NCI-H2227 (cell line): ENCODE measurements around the gene BPNT1.
"Not testable (repeated sequence)": the region's sequence is repeated elsewhere in the genome, so short reads cannot be mapped to it uniquely, and the experiment has no call there.

ENCODE experiments used
- DNase-seq: peaks from one replicate; lab custom pipeline; 2025; ENCODE audit not compliant: unreplicated experiment; lab: John Stamatoyannopoulos, UW

The BPNT1 gene

GRCh38 chr1:220084460-220084859, 5.1 kb downstream of the BPNT1 start:
- no peak for DNase-seq

- no peak for DNase-seq
Observed at GRCh38 chr1:220077887-220078286, 11.7 kb downstream of the BPNT1 start.

- DNase-seq, result no peak
Observed at GRCh38 chr1:220076861-220077762, 12.5 kb downstream of the BPNT1 start.

- DNase-seq, result no peak
Observed at GRCh38 chr1:220067269-220068204, 22.1 kb downstream of the BPNT1 start.

- DNase-seq, result no peak
Observed at GRCh38 chr1:220062629-220063028, 27.0 kb downstream of the BPNT1 start.

DNA sequence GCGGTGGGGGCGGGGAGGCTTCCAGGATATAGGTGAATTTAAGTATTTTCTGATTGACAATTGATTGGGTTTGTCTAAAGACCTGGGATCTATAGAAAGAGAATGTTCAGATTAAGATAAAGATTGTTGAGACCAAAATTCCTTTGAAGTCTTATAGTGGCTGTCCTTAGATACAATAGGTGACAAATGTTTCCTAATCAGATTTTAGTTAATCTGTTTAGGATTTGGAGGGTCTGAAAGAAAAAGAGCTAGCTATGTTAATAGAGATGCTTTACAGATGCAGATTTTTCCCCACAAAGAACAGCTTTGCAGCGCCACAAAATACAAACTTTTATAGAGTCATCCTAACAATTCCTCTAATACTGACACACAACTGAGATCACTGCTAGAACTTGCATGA, 28.7 kb downstream of the BPNT1 start:
- DNase-seq, result no peak

- DNase-seq, result no peak
Observed at GRCh38 chr1:220056374-220056773, 33.2 kb downstream of the BPNT1 start.

DNA sequence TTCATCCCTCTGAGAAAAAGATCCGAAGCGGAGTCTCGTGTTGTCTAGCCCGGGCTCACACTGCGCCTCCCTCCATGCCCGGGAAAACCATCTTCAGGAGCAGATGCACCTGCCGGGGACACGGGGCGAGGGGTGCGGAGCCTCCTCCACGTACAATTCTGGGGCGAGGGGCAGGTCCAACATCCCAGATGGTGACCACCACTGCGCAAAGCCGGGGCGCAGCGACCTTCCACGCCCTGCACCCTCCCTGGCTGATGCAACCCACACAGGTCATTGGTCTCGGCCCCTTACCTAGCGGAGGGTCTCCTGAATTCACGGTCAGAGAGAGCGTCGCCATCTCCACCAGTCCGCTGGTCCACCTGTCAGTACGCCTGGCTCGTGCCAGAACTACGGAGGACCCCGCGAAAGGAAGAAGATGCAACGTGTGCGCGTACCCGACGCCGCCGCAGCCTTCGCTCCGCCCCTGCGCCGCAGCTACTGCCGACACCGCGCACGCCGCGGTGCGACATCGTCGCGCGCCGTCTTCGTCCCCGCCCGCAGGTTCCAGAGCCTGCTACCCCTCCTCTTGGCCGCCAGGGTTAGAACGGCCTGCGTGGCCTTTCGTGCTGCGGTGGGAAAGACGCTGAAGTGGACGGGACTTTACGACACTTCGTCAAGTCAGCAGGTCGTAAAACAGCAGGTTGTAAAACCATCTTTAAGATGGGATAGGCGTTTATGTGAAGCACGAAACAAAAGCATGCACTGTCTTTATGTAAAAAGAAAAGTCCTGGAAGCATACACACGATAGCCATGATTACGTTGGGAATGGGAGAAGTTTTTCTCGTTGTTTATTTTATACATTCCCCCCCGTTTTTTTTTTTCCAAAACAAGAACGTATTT, 43.3 kb downstream of the BPNT1 start, which contains the start of gene EPRS1:
Gene EPRS1 (minus strand): TSS at position 454 of the 879 bp plus-strand sequence. CDS start 117 bp downstream, at position 337.
- peak; percentile 99 for DNase-seq

DNA sequence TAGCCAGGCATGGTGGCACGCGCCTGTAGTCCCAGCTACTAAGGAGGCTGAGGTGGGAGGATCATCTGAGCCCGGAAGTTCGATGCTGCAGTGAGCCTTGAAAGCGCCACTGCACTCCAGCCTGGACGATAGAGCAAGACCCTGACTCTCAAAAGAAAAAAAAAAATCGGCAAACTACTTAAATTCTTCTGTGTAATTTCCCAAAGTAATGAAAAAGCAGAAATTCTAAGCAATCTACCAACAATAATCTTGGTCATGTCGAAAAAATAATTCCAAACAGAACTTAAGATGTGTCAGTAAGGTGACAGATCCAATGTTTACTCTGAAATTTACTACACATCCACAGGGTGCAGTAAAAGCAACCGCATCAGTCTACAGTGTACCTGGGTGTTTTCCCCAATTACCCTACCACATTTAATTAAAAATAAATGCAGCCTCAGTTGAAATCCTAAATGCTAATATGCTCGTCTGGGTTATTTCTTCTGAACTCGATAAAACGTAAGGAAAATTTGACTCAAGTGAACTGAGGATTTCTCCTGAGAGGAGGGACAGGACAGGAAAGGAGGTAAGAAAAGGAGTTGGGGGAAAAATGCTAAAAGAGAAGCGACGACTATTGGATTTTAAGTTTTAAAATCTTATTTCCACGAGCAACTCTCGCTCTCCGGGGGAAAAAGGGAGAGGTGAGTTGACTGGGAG, 44.1 kb downstream of the BPNT1 start:
- DNase-seq, result peak; percentile 20

DNA sequence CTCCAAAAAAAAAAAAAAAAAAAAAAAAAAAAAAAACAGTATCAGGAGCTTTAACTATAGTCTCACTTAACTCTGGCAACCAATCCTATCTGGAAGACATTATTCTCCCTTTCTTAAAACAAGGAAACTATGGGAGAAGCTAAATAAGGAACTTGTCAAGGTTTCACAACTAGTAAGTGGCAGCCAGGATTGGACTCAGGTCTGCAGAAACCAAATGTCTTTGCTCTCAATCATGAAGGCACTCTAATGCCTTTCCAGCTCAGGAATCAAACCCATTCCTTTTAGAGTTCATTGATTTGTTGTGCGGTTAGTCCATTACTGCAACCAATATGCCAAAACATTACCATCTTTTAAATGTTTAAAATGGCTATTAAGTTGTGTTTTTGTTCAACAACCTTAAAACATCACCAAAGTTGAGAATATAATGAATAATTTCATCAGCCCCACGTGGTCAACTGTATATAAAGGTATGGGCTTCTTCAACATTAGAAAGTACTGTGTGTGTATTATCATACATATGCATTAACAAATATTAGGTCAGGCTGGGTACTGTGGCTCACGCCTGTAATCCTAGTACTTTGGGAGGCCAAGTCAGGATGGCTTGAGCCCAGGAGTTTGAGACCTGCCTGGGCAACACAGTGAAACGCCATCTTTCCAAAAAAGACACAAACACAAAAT, 44.8 kb downstream of the BPNT1 start:
- DNase-seq, result no peak

GRCh38 chr1:220043646-220044045, 45.9 kb downstream of the BPNT1 start:
- no peak for DNase-seq

- no peak for DNase-seq
Observed at GRCh38 chr1:220040028-220040596, 49.5 kb downstream of the BPNT1 start.

GRCh38 chr1:220038640-220039039, 50.9 kb downstream of the BPNT1 start:
- DNase-seq, result no peak

DNA sequence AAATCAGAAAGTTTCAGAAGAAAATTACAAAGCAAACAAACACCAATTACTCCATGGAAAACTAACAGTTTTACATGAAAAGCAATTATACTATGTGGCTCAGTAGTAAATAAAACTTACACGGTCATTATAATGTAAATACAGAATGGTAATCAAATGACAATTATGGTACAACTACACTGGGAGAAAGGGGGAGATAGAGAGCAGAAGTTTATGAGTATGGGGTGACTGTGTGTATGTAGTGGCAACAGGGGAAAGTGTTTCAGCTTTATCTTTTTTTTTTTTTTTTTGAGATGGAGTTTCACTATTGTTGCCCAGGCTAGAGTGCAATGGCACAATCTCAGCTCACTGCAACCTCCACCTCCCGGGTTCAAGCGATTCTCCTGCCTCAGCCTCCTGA, 51.8 kb downstream of the BPNT1 start:
- DNase-seq, result not testable (repeated sequence)

DNA sequence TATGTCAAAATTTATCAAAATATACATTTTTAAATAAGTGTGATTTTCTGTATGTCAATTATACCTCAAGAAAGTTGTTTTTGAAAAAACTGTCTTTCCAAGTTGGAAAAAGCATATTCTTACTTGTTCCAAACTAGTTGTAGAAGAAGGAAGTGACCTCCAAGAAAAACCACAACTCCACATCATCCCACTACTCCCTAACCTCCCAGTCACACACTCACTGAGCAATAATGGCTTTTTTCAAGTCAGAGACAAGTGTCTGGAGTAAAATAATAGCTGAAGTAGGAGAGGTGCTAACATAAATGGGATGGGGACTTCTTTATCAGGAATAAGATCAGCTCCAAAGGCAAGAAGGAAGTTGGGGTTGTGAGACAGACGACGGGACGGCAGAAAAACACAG, 56.7 kb downstream of the BPNT1 start:
- DNase-seq, result no peak

- DNase-seq, result no peak
Observed at GRCh38 chr1:220031287-220031686, 58.3 kb downstream of the BPNT1 start.

- no peak for DNase-seq
Observed at GRCh38 chr1:220028346-220028895, 61.2 kb downstream of the BPNT1 start.

GRCh38 chr1:220019071-220019470, 70.5 kb downstream of the BPNT1 start:
- no peak for DNase-seq

GRCh38 chr1:220013497-220013896, 76.1 kb downstream of the BPNT1 start:
- no peak for DNase-seq
